ENCODE data around the gene CLMN.
"Not testable (repeated sequence)": the region's sequence is repeated elsewhere in the genome, so short reads cannot be mapped to it uniquely, and the experiment has no call there.

Gene CLMN

DNA sequence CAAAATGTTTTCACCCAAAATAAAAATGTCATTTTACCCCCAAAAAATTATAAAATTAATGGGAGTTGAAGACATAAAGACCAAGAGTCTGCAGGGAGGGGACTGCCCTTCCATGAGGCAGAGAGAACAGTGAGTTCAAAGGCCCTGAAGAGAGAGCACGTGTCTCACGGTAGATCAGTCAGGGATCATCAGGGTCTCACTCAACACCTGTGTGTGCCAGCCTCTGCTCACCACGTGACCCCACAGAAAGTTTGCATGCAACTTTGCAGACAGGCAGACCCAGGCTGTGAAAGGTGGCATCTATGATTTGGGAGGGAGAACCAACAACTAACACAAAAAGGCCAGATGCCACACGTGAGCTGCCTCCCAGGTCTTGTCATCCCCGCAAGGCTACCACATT lies 33.1 kb downstream of the CLMN start:
- TF ChIP-seq CTCF (IDR thresholded peaks at IDR 0.05; ENCODE audit: low read depth, low read length) = no peak
- in situ Hi-C loops (cut with HindIII; ENCODE audit: low sequenced_read_pairs) = no loop called here
- no peak for DNase-seq (ENCODE audit: low read depth, low spot score)
- H3K4me3 ChIP-seq (ENCODE audit: low read depth, low read length) = no peak overlapping the region

DNA sequence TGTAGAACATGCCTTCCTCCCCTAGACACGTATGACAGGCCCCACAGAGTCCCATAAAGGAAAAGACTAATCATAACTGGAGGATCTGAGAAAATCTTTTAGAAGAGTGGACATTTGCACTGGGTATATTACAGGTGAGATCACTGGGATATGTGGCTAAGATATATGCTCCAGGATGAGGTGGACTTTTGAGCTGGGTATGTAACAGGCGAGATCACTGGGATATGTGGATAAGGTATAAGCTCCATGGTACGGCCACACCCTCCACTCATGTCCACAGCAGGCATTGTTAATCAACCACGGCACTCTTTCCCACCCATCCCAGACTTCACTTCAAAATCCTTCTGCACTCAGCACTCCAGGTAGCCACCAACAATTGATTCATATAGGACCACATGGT lies 34.1 kb downstream of the CLMN start:
- in situ Hi-C loops (cut with HindIII; ENCODE audit: low sequenced_read_pairs) = no loop called here
- no peak for TF ChIP-seq CTCF (IDR thresholded peaks at IDR 0.05; ENCODE audit: low read depth, low read length)
- no peak overlapping the region for H3K4me3 ChIP-seq (ENCODE audit: low read depth, low read length)
- no peak for DNase-seq (ENCODE audit: low read depth, low spot score)

- H3K4me3 ChIP-seq (ENCODE audit: low read depth, low read length); in situ Hi-C loops (cut with HindIII; ENCODE audit: low sequenced_read_pairs); DNase-seq (ENCODE audit: low read depth, low spot score): not testable (repeated sequence)
Measured at GRCh38 chr14:95283802-95284201, 35.9 kb downstream of the CLMN start.

GRCh38 chr14:95282986-95283380 lies 36.7 kb downstream of the CLMN start:
- in situ Hi-C loops (cut with HindIII; ENCODE audit: low sequenced_read_pairs); H3K4me3 ChIP-seq (ENCODE audit: low read depth, low read length): not testable (repeated sequence)
- peak; percentile 33 for DNase-seq (ENCODE audit: low read depth, low spot score)

DNA sequence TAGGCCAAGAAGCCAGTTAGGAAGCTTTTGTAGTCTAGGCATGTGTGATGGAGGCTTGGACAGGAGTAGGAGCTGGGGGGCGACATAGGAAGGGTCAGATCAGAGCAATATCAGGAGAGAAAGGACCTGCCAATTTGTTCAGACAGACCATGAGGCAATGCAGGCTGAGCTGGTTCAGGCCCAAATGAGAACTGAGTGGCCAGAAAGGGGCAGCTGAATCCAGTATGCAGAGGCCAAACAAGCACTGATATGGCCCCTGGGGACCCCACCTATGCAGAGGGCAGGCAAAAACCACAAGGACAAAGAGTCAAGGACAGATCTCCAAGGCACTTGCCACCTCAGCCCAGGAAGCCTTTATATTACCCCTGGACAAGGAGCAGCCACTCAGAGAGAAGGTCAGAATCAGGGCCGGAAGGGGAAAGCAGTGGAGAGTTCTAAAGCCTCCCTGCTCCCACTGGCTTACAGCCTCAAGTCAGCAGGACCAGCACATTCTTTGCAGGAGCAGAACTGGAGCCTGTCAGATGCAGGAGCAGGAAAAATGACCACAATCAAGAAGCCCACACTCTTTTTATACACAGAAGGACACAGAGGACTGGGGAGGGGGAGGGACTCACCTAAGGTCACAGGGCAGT lies 37.2 kb downstream of the CLMN start:
- DNase-seq (ENCODE audit: low read depth, low spot score) = no peak
- TF ChIP-seq CTCF (IDR thresholded peaks at IDR 0.05; ENCODE audit: low read depth, low read length) = no peak
- H3K4me3 ChIP-seq (ENCODE audit: low read depth, low read length) = no peak overlapping the region
- in situ Hi-C loops (cut with HindIII; ENCODE audit: low sequenced_read_pairs) = no loop called here

- in situ Hi-C loops (cut with HindIII; ENCODE audit: low sequenced_read_pairs) = no loop called here
- no peak for TF ChIP-seq CTCF (IDR thresholded peaks at IDR 0.05; ENCODE audit: low read depth, low read length)
- no peak for DNase-seq (ENCODE audit: low read depth, low spot score)
- H3K4me3 ChIP-seq (ENCODE audit: low read depth, low read length) = no peak overlapping the region
Measured at GRCh38 chr14:95281560-95282176, 38.0 kb downstream of the CLMN start.

GRCh38 chr14:95275494-95275893 lies 44.2 kb downstream of the CLMN start:
- no peak overlapping the region for H3K4me3 ChIP-seq (ENCODE audit: low read depth, low read length)
- in situ Hi-C loops (cut with HindIII; ENCODE audit: low sequenced_read_pairs) = no loop called here
- no peak for TF ChIP-seq CTCF (IDR thresholded peaks at IDR 0.05; ENCODE audit: low read depth, low read length)
- DNase-seq (ENCODE audit: low read depth, low spot score) = no peak

All from astrocyte of the spinal cord (primary cell).